ENCODE data around the gene CGNL1. TPM values are rescaled to one million over a fixed set of nuclear protein-coding genes. Genes with fewer than 3 reads are reported as not detected.

CGNL1 gene
- total and polyA plus RNA-seq, 4 donors = 14.5 to 30.9 (median 19.1) TPM

Small RNA genes lying within 50 kb of the gene (small RNA-seq; reads per million reads assigned to genes)
- gene RNU6-844P (ENCODE audit: low replicate concordance) = not detected

Other genes with a start within 250 kb of the CGNL1 start
- 1 to 10 TPM; 2.4 to 9.3 TPM for gene MYZAP, start 215.4 kb downstream of the CGNL1 start, total RNA-seq
- gene MYZAP, start 215.4 kb downstream of the CGNL1 start, polyA plus RNA-seq (ENCODE audit: insufficient read length in 2 of 2) = 1 to 10 TPM; 2.7 to 3.0 TPM

Measured in spinal cord (tissue), 4 donors.